ENCODE results near the gene TNNT3.

The TNNT3 gene

GRCh38 chr11:1935156-1936071, 15.9 kb downstream of the TNNT3 start:
- no peaks in the 10 kb centered on the region for H3K9me3 ChIP-seq
- no peak for TF ChIP-seq CTCF (IDR thresholded peaks at IDR 0.05)
- intact Hi-C loops (cut with DNase I; ENCODE audit: low total_unique reads) = no loop called here
- no peak overlapping the region for H3K4me3 ChIP-seq
- DNase-seq = no peak
- H3K36me3 ChIP-seq = no peaks in the 10 kb centered on the region
- peaks cover 0 to 21% of the 10 kb centered on the region in 2 donors for H3K27me3 ChIP-seq
- H3K4me1 ChIP-seq = peaks cover 0 to 18% (median 8%) of the 10 kb centered on the region in 4 donors
- H3K27ac ChIP-seq = no peak overlapping the region

- Histone ChIP-seq H3K27me3 (peaks cover 0 to 21% of the 10 kb centered on the region in 2 donors), H3K4me3 (no peak overlapping the region), H3K36me3 (no peaks in the 10 kb centered on the region), H3K9me3 (no peaks in the 10 kb centered on the region), H3K4me1 (peaks cover 0 to 13% (median 5%) of the 10 kb centered on the region in 4 donors), H3K27ac (no peak overlapping the region)
- no peak for TF ChIP-seq CTCF (IDR thresholded peaks at IDR 0.05)
- intact Hi-C loops (cut with DNase I; ENCODE audit: low total_unique reads) = no loop called here
- DNase-seq = no peak
These were observed 16.7 kb downstream of the TNNT3 start for GRCh38 chr11:1936072-1936780.

- Histone ChIP-seq H3K27me3 (peaks cover 0 to 21% of the 10 kb centered on the region in 2 donors), H3K9me3 (no peaks in the 10 kb centered on the region), H3K27ac (no peak overlapping the region), H3K4me3 (no peak overlapping the region), H3K4me1 (peaks cover 0 to 8% (median 3%) of the 10 kb centered on the region in 4 donors), H3K36me3 (no peaks in the 10 kb centered on the region)
- DNase-seq = no peak
- TF ChIP-seq CTCF (IDR thresholded peaks at IDR 0.05) = no peak
- intact Hi-C loops (cut with DNase I; ENCODE audit: low total_unique reads) = no loop called here
These were observed 17.5 kb downstream of the TNNT3 start for GRCh38 chr11:1936781-1937615.

DNA sequence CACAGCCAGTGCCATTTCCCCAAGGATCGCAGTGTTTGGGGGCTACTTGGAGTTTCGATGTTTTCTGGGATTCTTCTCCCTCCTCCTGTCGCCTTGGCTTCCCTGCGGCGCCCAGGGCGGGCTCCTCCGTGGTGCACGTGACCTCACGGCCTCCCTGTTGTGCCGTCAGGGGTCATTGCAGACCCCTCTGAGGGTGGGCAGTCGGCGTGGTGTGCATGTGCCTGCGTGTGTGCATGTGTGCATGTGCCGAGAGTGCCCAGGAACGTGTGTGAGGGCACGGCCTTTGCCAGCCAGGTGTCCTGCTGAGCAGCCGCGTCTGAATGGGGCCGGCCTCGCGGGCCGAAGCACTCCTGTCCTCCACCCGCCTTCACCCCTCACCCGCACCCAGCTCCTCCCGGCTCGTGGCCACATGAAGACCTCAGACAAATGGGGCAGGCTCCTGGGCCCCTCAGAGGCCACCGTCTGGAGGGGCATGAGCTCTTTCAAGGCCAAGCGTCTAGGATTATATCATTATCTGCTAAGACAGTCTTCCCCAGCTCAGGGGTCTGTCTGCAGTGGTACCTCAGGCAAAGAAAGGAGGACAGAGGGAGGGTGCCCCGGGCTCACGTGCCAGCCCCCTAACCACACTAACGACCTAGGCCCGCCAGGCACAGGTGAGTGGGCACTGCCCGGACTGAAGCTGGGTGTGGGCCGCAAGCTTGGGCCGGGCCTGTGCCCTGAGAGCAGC, 18.3 kb downstream of the TNNT3 start:
- intact Hi-C loops (cut with DNase I; ENCODE audit: low total_unique reads) = no loop called here
- H3K36me3 ChIP-seq = no peaks in the 10 kb centered on the region
- no peak overlapping the region for H3K4me3 ChIP-seq
- peaks cover 0 to 21% of the 10 kb centered on the region in 2 donors for H3K27me3 ChIP-seq
- no peak for DNase-seq
- no peaks in the 10 kb centered on the region for H3K9me3 ChIP-seq
- no peak overlapping the region for H3K27ac ChIP-seq
- H3K4me1 ChIP-seq = peaks cover 0 to 8% (median 3%) of the 10 kb centered on the region in 4 donors
- no peak for TF ChIP-seq CTCF (IDR thresholded peaks at IDR 0.05)

Measured in tibial artery (tissue), 4 donors.